NCI-H1417 treated with DMSO at 0.1 percent for 48 hours (cell line): Measurements from ENCODE around the gene TLR5.

Source experiments
- DNase-seq: peaks from one replicate; lab custom pipeline; 2025; lab: John Stamatoyannopoulos, UW

Gene TLR5

DNA sequence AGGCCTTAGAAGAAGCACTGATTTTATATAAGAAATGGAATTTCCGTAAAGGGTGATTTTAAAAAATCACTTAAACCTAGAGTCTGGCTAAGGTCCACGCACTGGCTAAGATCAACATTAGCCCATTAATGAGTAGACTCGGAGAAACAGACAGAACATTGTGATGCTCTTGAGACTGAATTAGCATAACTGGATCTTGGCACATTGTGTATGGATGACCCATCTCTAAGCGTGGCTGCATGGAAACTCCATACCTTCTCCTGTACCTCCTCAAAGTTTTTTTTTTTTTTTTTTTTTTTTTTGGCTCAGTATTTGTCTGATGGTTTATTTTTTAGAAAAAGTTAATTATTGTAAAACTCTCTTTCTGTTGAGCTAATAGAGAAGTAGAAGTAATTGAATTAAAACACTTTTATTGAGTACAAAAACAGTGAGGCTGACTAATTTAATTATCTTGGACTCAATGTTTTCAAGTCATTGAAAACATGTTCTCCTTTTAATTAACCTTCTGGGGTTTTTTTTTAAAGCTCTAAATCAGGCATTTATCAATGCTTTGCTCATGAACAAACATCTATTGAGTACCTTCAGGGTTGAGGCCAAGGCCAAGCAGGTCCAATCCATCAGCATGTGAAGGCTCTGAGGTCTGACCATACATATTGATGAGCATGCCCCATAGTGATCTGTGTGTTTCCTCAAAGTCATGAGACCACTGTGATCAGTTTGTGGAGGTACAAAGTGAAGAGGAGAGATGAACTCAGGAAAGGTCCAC is 74.0 kb downstream of the TLR5 start:
- DNase-seq: no peak

- DNase-seq: no peak
Observed at GRCh38 chr1:223067914-223068313, 75.1 kb downstream of the TLR5 start.

DNA sequence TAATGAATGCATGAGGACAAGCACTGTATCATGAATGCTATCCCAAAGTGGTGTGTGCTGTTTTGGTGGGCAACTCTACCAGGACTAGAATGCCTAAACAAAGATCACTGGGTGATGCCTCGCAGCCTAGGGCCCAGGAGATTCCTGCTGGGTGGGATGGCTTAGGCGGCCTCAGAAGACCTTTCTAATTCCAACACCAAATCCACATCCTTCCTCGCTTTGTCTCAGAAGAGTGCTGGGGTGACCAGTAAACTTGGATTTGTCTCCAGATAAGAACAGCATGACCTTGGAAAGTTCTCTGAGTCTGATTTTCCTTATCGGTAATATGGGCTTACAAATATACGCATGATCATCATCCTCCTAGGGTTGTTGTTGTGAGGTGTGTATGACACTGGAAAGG is 76.6 kb downstream of the TLR5 start:
- no peak for DNase-seq

- DNase-seq: no peak
Observed at GRCh38 chr1:223062177-223062576, 80.9 kb downstream of the TLR5 start.

DNA sequence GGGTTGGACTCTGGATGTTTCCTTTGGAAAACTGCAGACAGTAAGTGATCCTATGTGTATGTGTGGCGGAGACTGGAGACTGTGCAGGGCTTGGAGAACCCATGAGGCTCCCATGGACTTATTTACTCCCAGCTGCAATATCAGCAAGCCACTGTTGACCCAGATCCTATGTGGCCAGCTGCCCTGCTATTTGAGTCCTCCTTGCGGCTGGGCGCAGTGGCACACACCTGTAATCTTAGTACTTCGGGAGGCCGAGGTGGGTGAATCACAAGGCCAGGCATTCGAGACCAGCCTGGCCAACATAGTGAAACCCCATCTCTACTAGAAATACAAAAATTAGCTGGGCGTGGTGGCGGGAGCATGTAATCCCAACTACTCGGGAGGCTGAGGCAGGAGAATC is 83.5 kb downstream of the TLR5 start:
- no peak for DNase-seq
